GM10266 (cell line): ENCODE results near the gene CMTM8.

Source experiments
- DNase-seq: peaks from one replicate; pipeline ENCODE4 v3.0.0; 2012; ENCODE audit errors: extremely low spot score
- TF ChIP-seq, protein P1 (sequence below): IDR thresholded peaks from 2 replicates; pipeline ENCODE4 v1.5.1; 2012; ENCODE audit warnings: mild to moderate bottlenecking, low read depth; ENCODE audit not compliant: control insufficient read depth, insufficient read depth; ENCODE audit errors: missing control alignments

The CMTM8 gene

DNA sequence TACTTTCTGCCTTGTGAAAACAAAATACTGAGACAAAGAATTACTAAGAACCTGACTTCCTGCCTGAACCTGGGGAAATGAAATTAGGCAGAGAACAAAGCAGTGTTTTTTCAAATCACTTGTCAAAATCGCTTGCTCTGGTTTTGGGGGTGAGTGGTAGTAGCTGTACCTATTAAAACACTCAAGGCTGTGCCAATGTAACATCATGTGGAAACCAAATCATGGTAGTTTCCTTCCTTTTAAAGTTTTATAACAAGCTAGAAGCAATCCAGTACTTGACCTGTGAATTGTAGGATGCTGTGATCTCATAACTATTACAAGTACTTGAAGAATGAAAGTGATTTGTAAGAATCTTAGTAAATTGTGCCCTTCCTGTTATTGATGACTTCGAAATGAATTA is 6.7 kb downstream of the CMTM8 start:
- DNase-seq: no peak
- TF ChIP-seq, protein P1, sequence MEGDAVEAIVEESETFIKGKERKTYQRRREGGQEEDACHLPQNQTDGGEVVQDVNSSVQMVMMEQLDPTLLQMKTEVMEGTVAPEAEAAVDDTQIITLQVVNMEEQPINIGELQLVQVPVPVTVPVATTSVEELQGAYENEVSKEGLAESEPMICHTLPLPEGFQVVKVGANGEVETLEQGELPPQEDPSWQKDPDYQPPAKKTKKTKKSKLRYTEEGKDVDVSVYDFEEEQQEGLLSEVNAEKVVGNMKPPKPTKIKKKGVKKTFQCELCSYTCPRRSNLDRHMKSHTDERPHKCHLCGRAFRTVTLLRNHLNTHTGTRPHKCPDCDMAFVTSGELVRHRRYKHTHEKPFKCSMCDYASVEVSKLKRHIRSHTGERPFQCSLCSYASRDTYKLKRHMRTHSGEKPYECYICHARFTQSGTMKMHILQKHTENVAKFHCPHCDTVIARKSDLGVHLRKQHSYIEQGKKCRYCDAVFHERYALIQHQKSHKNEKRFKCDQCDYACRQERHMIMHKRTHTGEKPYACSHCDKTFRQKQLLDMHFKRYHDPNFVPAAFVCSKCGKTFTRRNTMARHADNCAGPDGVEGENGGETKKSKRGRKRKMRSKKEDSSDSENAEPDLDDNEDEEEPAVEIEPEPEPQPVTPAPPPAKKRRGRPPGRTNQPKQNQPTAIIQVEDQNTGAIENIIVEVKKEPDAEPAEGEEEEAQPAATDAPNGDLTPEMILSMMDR: no peak

DNA sequence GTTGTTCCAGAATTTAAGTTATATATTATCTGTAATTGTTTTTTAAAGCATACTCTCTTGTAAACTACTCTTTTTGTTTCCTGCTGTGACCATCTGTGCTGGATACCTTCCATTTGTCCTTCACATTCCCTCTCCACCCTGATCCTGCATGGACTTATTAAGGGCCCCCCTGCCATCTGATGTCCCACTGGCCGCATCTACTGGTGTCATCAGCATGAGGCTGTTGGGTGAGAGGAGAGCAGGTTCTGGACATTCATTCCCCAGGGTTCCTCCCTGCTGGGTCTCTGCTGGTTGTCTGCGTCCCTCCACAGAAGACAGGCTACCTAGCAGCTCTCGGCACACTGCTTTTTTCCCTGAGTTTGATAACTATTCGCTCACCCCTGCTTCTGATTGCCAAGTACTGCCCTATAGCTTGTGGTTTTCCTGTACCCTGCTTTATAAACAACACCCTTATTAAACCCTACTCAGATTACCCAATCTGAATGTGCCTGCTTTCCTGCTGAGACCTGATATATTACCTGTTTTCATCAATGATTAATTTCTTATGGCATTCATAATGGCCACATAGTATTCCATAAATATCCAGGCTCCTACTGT is 7.7 kb downstream of the CMTM8 start:
- no peak for DNase-seq
- TF ChIP-seq, protein P1: no peak

DNA sequence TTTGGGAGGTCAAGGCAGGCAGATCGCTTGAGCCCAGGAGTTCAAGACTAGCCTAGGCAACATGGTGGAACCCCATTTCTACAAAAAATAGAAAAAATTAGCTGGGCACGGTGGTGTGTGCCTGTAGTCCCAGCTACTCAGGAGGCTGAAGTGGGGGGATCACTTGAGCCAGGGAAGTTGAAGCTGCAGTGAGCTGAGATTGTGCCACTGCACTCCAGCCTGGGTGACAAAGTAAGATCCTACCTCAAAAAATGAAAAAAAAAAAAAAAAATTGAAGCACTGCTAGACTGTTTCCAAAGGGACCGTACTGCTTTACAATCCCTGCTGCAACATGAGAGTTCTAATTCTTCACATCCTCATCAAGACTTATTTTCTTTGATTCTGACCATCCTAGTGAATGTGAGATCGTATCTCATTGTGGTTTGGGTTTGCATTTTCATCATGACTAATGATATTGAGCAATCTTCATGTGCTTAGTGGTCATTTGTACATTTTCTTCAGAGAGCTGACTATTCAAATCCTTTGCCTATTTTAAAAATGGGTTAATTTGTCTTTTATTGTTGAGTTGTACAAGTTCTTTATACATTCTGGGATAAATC is 10.8 kb downstream of the CMTM8 start:
- DNase-seq: no peak
- TF ChIP-seq, protein P1: no peak

DNA sequence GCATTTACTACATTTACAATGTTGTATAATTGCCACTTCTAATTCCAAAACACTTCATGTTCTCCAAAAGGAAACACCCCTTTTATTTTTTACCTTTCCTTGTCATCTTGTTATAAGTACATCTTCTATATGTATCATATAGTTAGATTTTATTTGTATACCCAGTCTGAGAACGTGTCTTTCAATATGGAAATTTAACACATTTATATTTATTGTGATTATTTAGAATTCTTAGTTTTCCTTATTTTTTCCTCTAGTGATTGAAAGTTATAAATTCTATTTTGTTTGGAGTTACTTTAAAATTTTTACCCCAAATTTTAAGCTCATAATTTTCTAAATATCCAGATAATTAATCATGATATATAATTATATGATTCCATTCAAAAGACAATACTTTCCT is 15.8 kb downstream of the CMTM8 start:
- DNase-seq: no peak
- TF ChIP-seq, protein P1: no peak

DNA sequence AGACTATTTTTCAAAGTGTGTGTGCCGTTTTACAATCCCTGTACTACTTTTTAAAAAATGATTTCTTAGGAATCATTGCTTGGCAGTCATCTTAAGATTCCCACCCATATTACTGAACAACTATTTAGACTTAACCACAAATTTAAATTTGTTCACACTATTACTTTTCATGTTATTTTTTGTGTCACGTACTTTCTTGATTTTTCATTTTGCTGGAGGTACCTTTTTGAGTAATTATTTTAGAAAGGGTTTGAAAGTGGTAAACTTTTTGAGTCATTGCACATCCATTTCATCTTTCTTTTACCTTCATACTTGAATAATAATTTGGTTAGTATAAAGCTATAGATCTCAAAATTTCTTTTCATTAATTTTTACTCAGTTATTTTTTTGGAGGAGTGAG is 16.9 kb downstream of the CMTM8 start:
- DNase-seq: no peak
- TF ChIP-seq, protein P1: no peak

DNA sequence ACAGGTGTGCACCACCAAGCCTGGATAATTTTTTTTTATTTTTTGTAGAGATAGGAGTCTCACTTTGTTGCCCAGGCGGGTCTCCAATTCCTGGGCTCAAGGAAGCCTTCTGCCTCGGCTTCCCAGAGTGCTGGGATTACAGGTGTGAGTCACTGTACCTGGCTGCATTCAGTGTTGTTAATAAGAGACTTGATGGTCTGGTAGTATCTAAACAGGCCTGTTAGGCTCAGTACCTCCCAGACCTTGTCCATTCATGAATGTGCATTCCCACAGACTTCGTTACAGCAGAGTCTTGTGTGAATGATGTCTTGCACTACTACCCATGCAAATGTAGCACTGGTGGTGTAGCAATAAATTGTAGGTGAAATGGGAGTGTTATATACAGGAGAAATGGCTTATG is 17.7 kb downstream of the CMTM8 start:
- no peak for DNase-seq
- TF ChIP-seq, protein P1: no peak

DNA sequence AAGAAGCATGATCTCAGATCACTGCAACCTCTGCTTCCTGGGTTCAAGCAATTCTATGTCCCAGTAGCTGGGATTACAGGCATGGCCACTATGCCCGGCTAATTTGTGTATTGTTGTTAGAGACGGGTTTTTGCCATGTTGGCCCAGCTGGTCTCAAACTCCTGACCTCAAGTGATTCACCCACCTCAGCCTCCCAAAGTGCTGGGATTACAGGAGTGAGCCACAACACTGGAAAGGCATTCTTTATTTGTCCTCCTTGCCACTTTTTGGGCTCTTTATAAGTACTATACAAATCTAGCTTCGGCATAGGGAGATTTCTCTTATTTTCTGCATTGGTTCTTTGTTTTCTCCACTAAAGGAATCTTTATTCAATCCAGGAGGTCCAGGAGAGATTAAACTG is 18.6 kb downstream of the CMTM8 start:
- TF ChIP-seq, protein P1: no peak
- no peak for DNase-seq
